Ishikawa (cell line): Measurements from ENCODE around the gene C9orf43.

ENCODE experiments used
- EGR1 ChIP-seq: IDR thresholded peaks from 2 replicates; pipeline ENCODE4 v1.6.1; 2012
- EP300 ChIP-seq: IDR thresholded peaks from 2 replicates; pipeline ENCODE4 v1.6.1; 2012; ENCODE audit warnings: borderline replicate concordance
- REST ChIP-seq: IDR thresholded peaks from 2 replicates; pipeline ENCODE4 v1.6.1; 2012; ENCODE audit warnings: low read depth, mild to moderate bottlenecking
- TAF1 ChIP-seq: IDR thresholded peaks from 2 replicates; pipeline ENCODE4 v1.6.1; 2012; ENCODE audit warnings: low read depth, mild to moderate bottlenecking
- YY1 ChIP-seq: IDR thresholded peaks from 2 replicates; pipeline ENCODE4 v1.6.1; 2012; ENCODE audit warnings: low read depth
- ZBTB7A ChIP-seq: IDR thresholded peaks from 2 replicates; pipeline ENCODE4 v1.6.1; 2012; ENCODE audit warnings: low read depth

DNA sequence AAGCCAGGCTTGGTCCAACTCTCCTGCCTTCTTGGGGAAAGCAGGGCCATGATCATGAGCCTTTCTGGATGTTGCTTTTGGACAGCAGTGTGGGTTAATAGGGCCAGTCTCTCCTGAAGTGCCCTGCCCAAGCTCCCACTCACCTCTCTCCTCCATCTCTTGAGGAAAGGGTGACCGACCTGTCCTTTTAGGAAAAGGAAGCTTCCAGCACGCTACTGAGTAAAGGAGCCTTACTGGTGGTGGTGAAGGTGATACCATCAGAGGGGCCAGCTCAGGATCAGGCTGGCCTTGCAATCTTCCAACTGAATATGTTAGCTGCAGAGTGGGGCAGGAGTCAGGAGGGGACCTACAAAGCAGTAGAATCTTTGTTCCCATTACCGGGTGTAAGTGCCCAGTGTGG is 50.7 kb downstream of the C9orf43 start:
- TF ChIP-seq TAF1 (no peak), YY1 (no peak), REST (no peak), EGR1 (no peak), ZBTB7A (no peak), EP300 (no peak)
